ENCODE results near the gene MRAS.

The MRAS gene

GRCh38 chr3:138347960-138348753, at the start of gene MRAS:
Gene MRAS (plus strand): TSS chr3:138348579. CDS start chr3:138372884, 24,305 bp downstream.
- in situ Hi-C loops (cut with HindIII; ENCODE audit: low pct_unique_long_range_greater_than_20kb, low sequenced_read_pairs), result no loop called here
- peak; percentile 81 to 87 for DNase-seq (ENCODE audit: low read depth in 1 of 2, low spot score in 1 of 2)
- TF ChIP-seq JUND (IDR thresholded peaks at IDR 0.05; ENCODE audit: low read depth), result no peak

GRCh38 chr3:138300647-138301046, 47.7 kb upstream of the MRAS start:
- no peak for DNase-seq (ENCODE audit: low read depth in 1 of 2, low spot score in 1 of 2)
- in situ Hi-C loops (cut with HindIII; ENCODE audit: low pct_unique_long_range_greater_than_20kb, low sequenced_read_pairs), result no loop called here
- TF ChIP-seq JUND (IDR thresholded peaks at IDR 0.05; ENCODE audit: low read depth), result no peak

GRCh38 chr3:138303474-138303873, 44.9 kb upstream of the MRAS start:
- in situ Hi-C loops (cut with HindIII; ENCODE audit: low pct_unique_long_range_greater_than_20kb, low sequenced_read_pairs), result no loop called here
- DNase-seq (ENCODE audit: low read depth in 1 of 2, low spot score in 1 of 2), result no peak

GRCh38 chr3:138307899-138308298, 40.5 kb upstream of the MRAS start:
- no peak for TF ChIP-seq JUND (IDR thresholded peaks at IDR 0.05; ENCODE audit: low read depth)
- in situ Hi-C loops (cut with HindIII; ENCODE audit: low pct_unique_long_range_greater_than_20kb, low sequenced_read_pairs), result no loop called here
- DNase-seq (ENCODE audit: low read depth in 1 of 2, low spot score in 1 of 2), result no peak

More at GRCh38 chr3:138303474-138303873, 44.9 kb upstream of the MRAS start:
- no peak for TF ChIP-seq JUND (IDR thresholded peaks at IDR 0.05; ENCODE audit: low read depth)

- TF ChIP-seq JUND (IDR thresholded peaks at IDR 0.05; ENCODE audit: low read depth), result no peak
- no peak for DNase-seq (ENCODE audit: low read depth in 1 of 2, low spot score in 1 of 2)
- in situ Hi-C loops (cut with HindIII; ENCODE audit: low pct_unique_long_range_greater_than_20kb, low sequenced_read_pairs), result no loop called here
Observed at GRCh38 chr3:138308783-138309182, 39.6 kb upstream of the MRAS start.

GRCh38 chr3:138310494-138310893, 37.9 kb upstream of the MRAS start:
- TF ChIP-seq JUND (IDR thresholded peaks at IDR 0.05; ENCODE audit: low read depth), result no peak
- in situ Hi-C loops (cut with HindIII; ENCODE audit: low pct_unique_long_range_greater_than_20kb, low sequenced_read_pairs), result no loop called here
- no peak for DNase-seq (ENCODE audit: low read depth in 1 of 2, low spot score in 1 of 2)

- TF ChIP-seq JUND (IDR thresholded peaks at IDR 0.05; ENCODE audit: low read depth), result no peak
- no peak for DNase-seq (ENCODE audit: low read depth in 1 of 2, low spot score in 1 of 2)
- in situ Hi-C loops (cut with HindIII; ENCODE audit: low pct_unique_long_range_greater_than_20kb, low sequenced_read_pairs), result no loop called here
Observed at GRCh38 chr3:138314751-138315150, 33.6 kb upstream of the MRAS start.

GRCh38 chr3:138317687-138318086, 30.7 kb upstream of the MRAS start:
- TF ChIP-seq JUND (IDR thresholded peaks at IDR 0.05; ENCODE audit: low read depth), result no peak
- DNase-seq (ENCODE audit: low read depth in 1 of 2, low spot score in 1 of 2), result no peak
- in situ Hi-C loops (cut with HindIII; ENCODE audit: low pct_unique_long_range_greater_than_20kb, low sequenced_read_pairs), result no loop called here

- in situ Hi-C loops (cut with HindIII; ENCODE audit: low pct_unique_long_range_greater_than_20kb, low sequenced_read_pairs), result no loop called here
- no peak for DNase-seq (ENCODE audit: low read depth in 1 of 2, low spot score in 1 of 2)
- no peak for TF ChIP-seq JUND (IDR thresholded peaks at IDR 0.05; ENCODE audit: low read depth)
Observed at GRCh38 chr3:138323971-138324370, 24.4 kb upstream of the MRAS start.

- peak in 1 of 2 experiments; percentile 42 for DNase-seq (ENCODE audit: low read depth in 1 of 2, low spot score in 1 of 2)
- in situ Hi-C loops (cut with HindIII; ENCODE audit: low pct_unique_long_range_greater_than_20kb, low sequenced_read_pairs), result no loop called here
- no peak for TF ChIP-seq JUND (IDR thresholded peaks at IDR 0.05; ENCODE audit: low read depth)
Observed at GRCh38 chr3:138325990-138326389, 22.4 kb upstream of the MRAS start.

GRCh38 chr3:138326866-138327595, 21.3 kb upstream of the MRAS start:
- DNase-seq (ENCODE audit: low read depth in 1 of 2, low spot score in 1 of 2), result no peak
- no peak for TF ChIP-seq JUND (IDR thresholded peaks at IDR 0.05; ENCODE audit: low read depth)
- in situ Hi-C loops (cut with HindIII; ENCODE audit: low pct_unique_long_range_greater_than_20kb, low sequenced_read_pairs), result no loop called here

GRCh38 chr3:138327831-138328230, 20.5 kb upstream of the MRAS start:
- no peak for DNase-seq (ENCODE audit: low read depth in 1 of 2, low spot score in 1 of 2)
- TF ChIP-seq JUND (IDR thresholded peaks at IDR 0.05; ENCODE audit: low read depth), result no peak
- in situ Hi-C loops (cut with HindIII; ENCODE audit: low pct_unique_long_range_greater_than_20kb, low sequenced_read_pairs), result no loop called here

GRCh38 chr3:138328341-138328740, 20.0 kb upstream of the MRAS start:
- in situ Hi-C loops (cut with HindIII; ENCODE audit: low pct_unique_long_range_greater_than_20kb, low sequenced_read_pairs), result no loop called here
- no peak for DNase-seq (ENCODE audit: low read depth in 1 of 2, low spot score in 1 of 2)
- TF ChIP-seq JUND (IDR thresholded peaks at IDR 0.05; ENCODE audit: low read depth), result no peak

Data from T47D (cell line).